CD8-positive, alpha-beta memory T cell (primary cell): ENCODE data around the gene CREBBP. TPM values are rescaled to one million over a fixed set of nuclear protein-coding genes. Genes with fewer than 3 reads are reported as not detected.

Experiments
- CTCF ChIA-PET: fragments of 350-600 bp; sonication (Branson Sonifier 250); formaldehyde crosslinking; loops from one replicate; lab custom pipeline; 2021; ENCODE audit warnings: antibody characterized with exemption; lab: Charles Lee
- POLR2A ChIA-PET: fragments of 350-600 bp; sonication (Branson Sonifier 250); formaldehyde crosslinking; loops from one replicate; lab custom pipeline; 2021; ENCODE audit warnings: antibody characterized with exemption; lab: Charles Lee
- DNase-seq, 5 donors: peaks; one replicate each; pipeline versions ENCODE4 v3.0.0 to v3.0.0-alpha.2; 2020 to 2022; ENCODE audit warnings: mixed read lengths in 1 of 5
- H3K27ac ChIP-seq: one replicate; pipeline ENCODE4 v1.7.0; 2013; ENCODE audit warnings: low read depth, mild to moderate bottlenecking, low read length, moderate library complexity
- H3K27me3 ChIP-seq: 2 replicates; pipeline ENCODE4 v1.7.0; 2013; ENCODE audit warnings: low read length, mild to moderate bottlenecking; ENCODE audit not compliant: insufficient read depth, poor library complexity, severe bottlenecking
- H3K36me3 ChIP-seq: 2 replicates; pipeline ENCODE4 v1.7.0; 2013; ENCODE audit warnings: mild to moderate bottlenecking, low read length, moderate library complexity; ENCODE audit not compliant: insufficient read depth
- H3K4me1 ChIP-seq: 2 replicates; pipeline ENCODE4 v1.7.0; 2013; ENCODE audit warnings: mild to moderate bottlenecking, low read length, moderate library complexity; ENCODE audit not compliant: insufficient read depth
- H3K4me3 ChIP-seq: 2 replicates; pipeline ENCODE4 v1.7.0; 2013; ENCODE audit warnings: mild to moderate bottlenecking, low read length
- H3K9me3 ChIP-seq: 2 replicates; pipeline ENCODE4 v1.7.0; 2013; ENCODE audit warnings: mild to moderate bottlenecking, low read length
- H3K27ac Mint-ChIP-seq, 8 donors: one replicate each; pipeline ENCODE4 v1.8.0; 2020 to 2021; ENCODE audit warnings: mixed read lengths in 8 of 8, mild to moderate bottlenecking in 6 of 8, inconsistent platforms in 3 of 8, moderate library complexity in 3 of 8
- H3K27me3 Mint-ChIP-seq, 2 donors: one replicate each; pipeline ENCODE4 v1.8.0; 2020 to 2021; ENCODE audit warnings: mixed read lengths in 2 of 2, mild to moderate bottlenecking in 1 of 2, moderate library complexity in 1 of 2
- H3K36me3 Mint-ChIP-seq, 3 donors: one replicate each; pipeline ENCODE4 v1.8.0; 2020 to 2021; ENCODE audit warnings: mixed read lengths in 3 of 3, inconsistent platforms in 1 of 3, mild to moderate bottlenecking in 1 of 3
- H3K4me1 Mint-ChIP-seq, 3 donors: one replicate each; pipeline ENCODE4 v1.8.0; 2020 to 2021; ENCODE audit warnings: mixed read lengths in 3 of 3, inconsistent platforms in 1 of 3, mild to moderate bottlenecking in 1 of 3
- H3K4me3 Mint-ChIP-seq, 7 donors: one replicate each; pipeline ENCODE4 v1.8.0; 2020 to 2021; ENCODE audit warnings: mixed read lengths in 7 of 7, mild to moderate bottlenecking in 6 of 7, moderate library complexity in 4 of 7, inconsistent platforms in 2 of 7
- H3K9me3 Mint-ChIP-seq, 5 donors: one replicate each; pipeline ENCODE4 v1.8.0; 2020 to 2022; ENCODE audit warnings: mixed read lengths in 5 of 5, mild to moderate bottlenecking in 3 of 5, moderate library complexity in 2 of 5, inconsistent platforms in 1 of 5
- polyA plus RNA-seq: library from polyadenylated mRNA; unstranded; fragments of 300-500 nt; fragmentation: Illumina TruSeq; gene quantifications from one replicate; pipeline ENCODE4 v1.2.3, GENCODE V29; 2021
- total RNA-seq, 2 experiments: library from RNA; stranded (reverse); gene quantifications; one replicate each; pipeline ENCODE4 v1.2.3, GENCODE V29; 2021

Gene CREBBP
- total and polyA plus RNA-seq, 3 experiments from 2014 or later, result 15.5 to 51.1 (median 48.8) TPM

- H3K4me1 ChIP-seq, result no peaks in the 10 kb centered on the region
- H3K27me3 ChIP-seq, result no peaks in the 10 kb centered on the region
- Mint-ChIP-seq H3K27ac (no peak overlapping the region), H3K4me3 (peak overlapping the region in 1 of 7 donors; percentile 72), H3K4me1 (peaks cover 0 to 4% (median 3%) of the 10 kb centered on the region in 3 donors), H3K9me3 (no peaks in the 10 kb centered on the region), H3K36me3 (peaks cover 0 to 31% (median 8%) of the 10 kb centered on the region in 3 donors), H3K27me3 (no peaks in the 10 kb centered on the region)
- H3K9me3 ChIP-seq, result no peaks in the 10 kb centered on the region
- H3K36me3 ChIP-seq, result peaks cover 11% of the 10 kb centered on the region
- no peak overlapping the region for H3K4me3 ChIP-seq
- DNase-seq, result no peak
- H3K27ac ChIP-seq, result no peak overlapping the region
- CTCF ChIA-PET, result interaction anchor here (0.9 to 1.6 kb wide), 2 partner anchors 34 to 37 kb away, joined by 3 to 4 read pairs; no protein-coding TSS in a partner anchor
- POLR2A ChIA-PET, result no interaction called here
These were observed 155.2 kb downstream of the CREBBP start for GRCh38 chr16:3725276-3725675.

GRCh38 chr16:3722508-3722907, 158.0 kb downstream of the CREBBP start:
- Mint-ChIP-seq H3K9me3 (no peaks in the 10 kb centered on the region), H3K36me3 (peaks cover 0 to 6% (median 3%) of the 10 kb centered on the region in 3 donors), H3K27ac (peak overlapping the region in 1 of 8 donors; percentile 81), H3K4me3 (no peak overlapping the region), H3K27me3 (no peaks in the 10 kb centered on the region), H3K4me1 (peaks cover 6 to 14% (median 9%) of the 10 kb centered on the region in 3 donors)
- Histone ChIP-seq H3K4me1 (peaks cover 8% of the 10 kb centered on the region), H3K4me3 (no peak overlapping the region), H3K27me3 (no peaks in the 10 kb centered on the region), H3K36me3 (peaks cover under 1% of the 10 kb centered on the region), H3K9me3 (no peaks in the 10 kb centered on the region), H3K27ac (no peak overlapping the region)
- no peak for DNase-seq
- POLR2A ChIA-PET, result no interaction called here
- CTCF ChIA-PET, result no interaction called here

GRCh38 chr16:3720418-3720817, 160.1 kb downstream of the CREBBP start:
- Histone ChIP-seq H3K36me3 (no peaks in the 10 kb centered on the region), H3K4me3 (no peak overlapping the region), H3K27ac (no peak overlapping the region), H3K9me3 (no peaks in the 10 kb centered on the region), H3K4me1 (peaks cover 15% of the 10 kb centered on the region), H3K27me3 (no peaks in the 10 kb centered on the region)
- DNase-seq, result no peak
- ChIA-PET CTCF (no interaction called here), POLR2A (no interaction called here)
- Mint-ChIP-seq H3K9me3 (no peaks in the 10 kb centered on the region), H3K36me3 (no peaks in the 10 kb centered on the region), H3K4me3 (peak overlapping the region in 2 of 7 donors; percentile 40 to 82), H3K27ac (peak overlapping the region in 1 of 8 donors; percentile 64), H3K27me3 (no peaks in the 10 kb centered on the region), H3K4me1 (peaks cover 15 to 22% (median 18%) of the 10 kb centered on the region in 3 donors)

GRCh38 chr16:3718628-3719027, 161.9 kb downstream of the CREBBP start:
- Histone ChIP-seq H3K27me3 (no peaks in the 10 kb centered on the region), H3K27ac (no peak overlapping the region), H3K4me3 (no peak overlapping the region), H3K4me1 (peaks cover 15% of the 10 kb centered on the region), H3K9me3 (no peaks in the 10 kb centered on the region), H3K36me3 (no peaks in the 10 kb centered on the region)
- POLR2A ChIA-PET, result interaction anchor here (0.6 to 0.7 kb wide), 2 partner anchors 187 to 527 kb away, joined by 10 to 13 read pairs; no protein-coding TSS in a partner anchor
- peak overlapping the region in 6 of 7 donors; percentile 63 to 91 (median 80) for H3K4me3 Mint-ChIP-seq
- no peaks in the 10 kb centered on the region for H3K9me3 Mint-ChIP-seq
- H3K4me1 Mint-ChIP-seq, result peaks cover 26 to 35% (median 30%) of the 10 kb centered on the region in 3 donors
- H3K36me3 Mint-ChIP-seq, result peaks cover 0 to 9% (median 0%) of the 10 kb centered on the region in 3 donors
- H3K27me3 Mint-ChIP-seq, result no peaks in the 10 kb centered on the region
- no peak for DNase-seq
- peak overlapping the region in 5 of 8 donors; percentile 76 to 97 (median 79) for H3K27ac Mint-ChIP-seq
- CTCF ChIA-PET, result no interaction called here

GRCh38 chr16:3718019-3718391, 162.5 kb downstream of the CREBBP start:
- DNase-seq, result no peak
- H3K27ac ChIP-seq, result peak overlapping the region; percentile 93
- no peaks in the 10 kb centered on the region for H3K36me3 ChIP-seq
- POLR2A ChIA-PET, result interaction anchor here (0.6 to 0.8 kb wide), 4 partner anchors 163 to 528 kb away, joined by 3 to 13 read pairs (median 8); partner anchors contain the start of gene CREBBP
- no peaks in the 10 kb centered on the region for H3K27me3 Mint-ChIP-seq
- H3K27me3 ChIP-seq, result no peaks in the 10 kb centered on the region
- H3K4me3 ChIP-seq, result peak overlapping the region; percentile 78
- H3K4me1 Mint-ChIP-seq, result peaks cover 28 to 41% (median 35%) of the 10 kb centered on the region in 3 donors
- H3K4me3 Mint-ChIP-seq, result peak overlapping the region; percentile 76 to 95 (median 81)
- H3K36me3 Mint-ChIP-seq, result peaks cover 0 to 14% (median 0%) of the 10 kb centered on the region in 3 donors
- CTCF ChIA-PET, result interaction anchor here (1.4 to 1.6 kb wide), 2 partner anchors 28 to 536 kb away, joined by 4 to 5 read pairs; no protein-coding TSS in a partner anchor
- H3K9me3 ChIP-seq, result no peaks in the 10 kb centered on the region
- peaks cover 15% of the 10 kb centered on the region for H3K4me1 ChIP-seq
- peak overlapping the region; percentile 76 to 96 (median 89) for H3K27ac Mint-ChIP-seq
- H3K9me3 Mint-ChIP-seq, result no peaks in the 10 kb centered on the region

- Histone ChIP-seq H3K27ac (peak within 1 kb of the TSS; percentile 93), H3K4me3 (peak within 1 kb of the TSS; percentile 88), H3K4me1 (peaks cover 15% of the 10 kb centered on the region), H3K9me3 (no peaks in the 10 kb centered on the region), H3K36me3 (no peaks in the 10 kb centered on the region), H3K27me3 (no peaks in the 10 kb centered on the region)
- H3K27me3 Mint-ChIP-seq, result no peaks in the 10 kb centered on the region
- CTCF ChIA-PET, result interaction anchor here (1.4 to 1.6 kb wide), 2 partner anchors 27 to 536 kb away, joined by 4 to 5 read pairs; no protein-coding TSS in a partner anchor
- DNase-seq, result peak; percentile 85 to 92 (median 89)
- peaks cover 0 to 17% (median 0%) of the 10 kb centered on the region in 3 donors for H3K36me3 Mint-ChIP-seq
- peak within 1 kb of the TSS; percentile 88 to 95 (median 91) for H3K4me3 Mint-ChIP-seq
- H3K9me3 Mint-ChIP-seq, result no peaks in the 10 kb centered on the region
- H3K27ac Mint-ChIP-seq, result peak within 1 kb of the TSS; percentile 85 to 96 (median 90)
- POLR2A ChIA-PET, result interaction anchor here (0.6 to 1.0 kb wide), 5 partner anchors 144 to 1316 kb away, joined by 3 to 6 read pairs (median 4); partner anchors contain the start of genes CREBBP and NAGPA
- peaks cover 30 to 45% (median 39%) of the 10 kb centered on the region in 3 donors for H3K4me1 Mint-ChIP-seq
These were observed 163.1 kb downstream of the CREBBP start, which contains the start of gene TRAP1 for GRCh38 chr16:3717235-3718018. TRAP1 (minus strand) TSS chr16:3717524; CDS start chr16:3717508, 16 bp downstream.

- peak overlapping the region; percentile 93 for H3K27ac ChIP-seq
- peaks cover 15% of the 10 kb centered on the region for H3K4me1 ChIP-seq
- peaks cover 0 to 19% (median 0%) of the 10 kb centered on the region in 3 donors for H3K36me3 Mint-ChIP-seq
- peaks cover 32 to 49% (median 42%) of the 10 kb centered on the region in 3 donors for H3K4me1 Mint-ChIP-seq
- H3K4me3 ChIP-seq, result peak overlapping the region; percentile 88
- H3K9me3 ChIP-seq, result no peaks in the 10 kb centered on the region
- no peaks in the 10 kb centered on the region for H3K36me3 ChIP-seq
- ChIA-PET CTCF (interaction anchor here (1.4 to 1.6 kb wide), 2 partner anchors 27 to 537 kb away, joined by 4 to 5 read pairs; no protein-coding TSS in a partner anchor), POLR2A (interaction anchor here (0.6 to 1.0 kb wide), 3 partner anchors 144 to 1317 kb away, joined by 3 to 4 read pairs (median 4); partner anchors contain the start of gene NAGPA)
- H3K4me3 Mint-ChIP-seq, result peak overlapping the region; percentile 88 to 95 (median 91)
- DNase-seq, result peak in 2 of 5 donors; percentile 9 to 51
- H3K27ac Mint-ChIP-seq, result peak overlapping the region; percentile 83 to 95 (median 89)
- no peaks in the 10 kb centered on the region for H3K27me3 ChIP-seq
- H3K27me3 Mint-ChIP-seq, result no peaks in the 10 kb centered on the region
- no peaks in the 10 kb centered on the region for H3K9me3 Mint-ChIP-seq
These were observed 163.7 kb downstream of the CREBBP start for GRCh38 chr16:3716831-3717234.
